ENCODE data around the gene AR. TPM values are rescaled to one million over a fixed set of nuclear protein-coding genes. Genes with fewer than 3 reads are reported as not detected.

AR gene
- total RNA-seq, 4 donors from 2014 or later, result 6.4 to 13.0 (median 10.2) TPM

DNA sequence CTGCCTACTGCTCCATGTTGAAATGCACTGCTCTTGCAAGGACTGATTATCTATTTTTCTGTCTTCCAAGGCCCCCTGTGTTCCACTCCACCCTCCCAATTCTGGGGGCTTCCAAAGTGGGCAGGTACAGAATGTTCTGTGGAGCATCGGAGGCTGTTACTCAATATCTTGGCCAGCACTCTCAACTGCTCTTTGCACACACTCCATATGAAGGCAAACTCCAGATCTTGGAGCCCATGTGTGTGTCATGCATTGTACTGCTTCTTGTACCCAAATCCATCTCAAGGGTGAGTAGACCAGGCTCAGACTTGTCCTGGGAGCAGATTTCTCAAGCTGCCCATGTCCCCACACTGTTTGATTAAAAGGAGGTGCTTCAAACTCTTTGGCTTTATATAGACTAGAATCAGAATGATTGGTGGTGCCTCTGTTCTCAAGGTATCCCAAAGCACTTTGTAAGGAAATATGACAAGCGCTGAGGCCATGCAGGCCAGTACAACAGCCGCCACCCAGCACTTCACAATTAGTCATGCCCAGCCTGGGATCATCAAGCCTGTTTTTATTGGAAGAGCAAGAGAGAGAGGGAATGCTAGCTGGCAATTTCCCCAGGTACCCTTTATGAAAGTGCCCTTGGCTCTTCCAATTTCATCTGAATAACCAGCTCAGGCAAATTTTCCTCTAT lies 44.3 kb downstream of the AR start:
- no peak for TF ChIP-seq EP300 (IDR thresholded peaks at IDR 0.05)
- TF ChIP-seq POLR2A (IDR thresholded peaks at IDR 0.05), result no peak
- TF ChIP-seq POLR2AphosphoS5 (IDR thresholded peaks at IDR 0.05), result no peak
- TF ChIP-seq, protein P1, sequence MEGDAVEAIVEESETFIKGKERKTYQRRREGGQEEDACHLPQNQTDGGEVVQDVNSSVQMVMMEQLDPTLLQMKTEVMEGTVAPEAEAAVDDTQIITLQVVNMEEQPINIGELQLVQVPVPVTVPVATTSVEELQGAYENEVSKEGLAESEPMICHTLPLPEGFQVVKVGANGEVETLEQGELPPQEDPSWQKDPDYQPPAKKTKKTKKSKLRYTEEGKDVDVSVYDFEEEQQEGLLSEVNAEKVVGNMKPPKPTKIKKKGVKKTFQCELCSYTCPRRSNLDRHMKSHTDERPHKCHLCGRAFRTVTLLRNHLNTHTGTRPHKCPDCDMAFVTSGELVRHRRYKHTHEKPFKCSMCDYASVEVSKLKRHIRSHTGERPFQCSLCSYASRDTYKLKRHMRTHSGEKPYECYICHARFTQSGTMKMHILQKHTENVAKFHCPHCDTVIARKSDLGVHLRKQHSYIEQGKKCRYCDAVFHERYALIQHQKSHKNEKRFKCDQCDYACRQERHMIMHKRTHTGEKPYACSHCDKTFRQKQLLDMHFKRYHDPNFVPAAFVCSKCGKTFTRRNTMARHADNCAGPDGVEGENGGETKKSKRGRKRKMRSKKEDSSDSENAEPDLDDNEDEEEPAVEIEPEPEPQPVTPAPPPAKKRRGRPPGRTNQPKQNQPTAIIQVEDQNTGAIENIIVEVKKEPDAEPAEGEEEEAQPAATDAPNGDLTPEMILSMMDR (IDR thresholded peaks at IDR 0.05), result no peak
- Histone ChIP-seq H3K4me3 (no peak overlapping the region), H3K27me3 (no peaks in the 10 kb centered on the region), H3K4me1 (peaks cover 3% of the 10 kb centered on the region), H3K36me3 (no peaks in the 10 kb centered on the region), H3K27ac (peak overlapping the region; percentile 45), H3K9me3 (no peaks in the 10 kb centered on the region)
- DNase-seq (ENCODE audit: low spot score in 2 of 2), result peak in 1 of 2 donors; percentile 62
- 31% methylated on average over 3 of the region's 3 CpGs for WGBS

- no peak for TF ChIP-seq EP300 (IDR thresholded peaks at IDR 0.05)
- TF ChIP-seq, protein P1 (IDR thresholded peaks at IDR 0.05), result no peak
- no peak for TF ChIP-seq POLR2AphosphoS5 (IDR thresholded peaks at IDR 0.05)
- TF ChIP-seq POLR2A (IDR thresholded peaks at IDR 0.05), result no peak
- no peak for DNase-seq (ENCODE audit: low spot score in 2 of 2)
- no peaks in the 10 kb centered on the region for H3K4me1 ChIP-seq
- H3K27me3 ChIP-seq, result no peaks in the 10 kb centered on the region
- H3K27ac ChIP-seq, result no peak overlapping the region
- 42% methylated on average over 3 of the region's 3 CpGs for WGBS
- no peaks in the 10 kb centered on the region for H3K36me3 ChIP-seq
- no peaks in the 10 kb centered on the region for H3K9me3 ChIP-seq
- no peak overlapping the region for H3K4me3 ChIP-seq
These were observed 53.3 kb downstream of the AR start for GRCh38 chrX:67596839-67597790.

GRCh38 chrX:67599532-67599931 lies 55.7 kb downstream of the AR start:
- 72% methylated on average over 3 of the region's 3 CpGs for WGBS
- no peak for DNase-seq (ENCODE audit: low spot score in 2 of 2)
- TF ChIP-seq, protein P1 (IDR thresholded peaks at IDR 0.05), result no peak
- TF ChIP-seq POLR2A (IDR thresholded peaks at IDR 0.05), result no peak
- no peak for TF ChIP-seq POLR2AphosphoS5 (IDR thresholded peaks at IDR 0.05)
- TF ChIP-seq EP300 (IDR thresholded peaks at IDR 0.05), result no peak
- Histone ChIP-seq H3K27me3 (no peaks in the 10 kb centered on the region), H3K36me3 (no peaks in the 10 kb centered on the region), H3K4me3 (no peak overlapping the region), H3K27ac (no peak overlapping the region), H3K9me3 (no peaks in the 10 kb centered on the region), H3K4me1 (no peaks in the 10 kb centered on the region)

DNA sequence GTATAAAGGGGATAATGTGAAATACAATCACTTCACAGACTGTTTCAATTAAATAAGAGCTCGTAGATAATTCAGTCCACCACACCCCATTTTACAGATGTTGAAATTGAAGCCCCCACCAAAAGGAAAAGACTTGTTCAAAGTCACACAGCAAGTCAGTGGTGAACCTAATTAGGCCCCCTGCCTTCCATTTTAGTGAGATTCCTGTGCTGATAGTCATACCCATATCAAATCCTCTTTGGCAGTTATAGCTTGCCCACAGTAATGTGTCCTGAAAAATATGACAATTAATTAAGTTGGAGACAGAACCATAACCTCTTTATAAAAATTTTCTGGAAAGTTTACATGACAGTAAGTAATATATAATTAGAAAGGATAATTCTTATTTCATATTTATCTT lies 58.0 kb downstream of the AR start:
- no peak for DNase-seq (ENCODE audit: low spot score in 2 of 2)
- Histone ChIP-seq H3K27ac (no peak overlapping the region), H3K36me3 (no peaks in the 10 kb centered on the region), H3K4me3 (no peak overlapping the region), H3K4me1 (no peaks in the 10 kb centered on the region), H3K9me3 (no peaks in the 10 kb centered on the region), H3K27me3 (no peaks in the 10 kb centered on the region)
- WGBS, result 52% methylated on average over 1 of the region's 1 CpG
- TF ChIP-seq POLR2AphosphoS5 (IDR thresholded peaks at IDR 0.05), result no peak
- TF ChIP-seq, protein P1 (IDR thresholded peaks at IDR 0.05), result no peak
- TF ChIP-seq POLR2A (IDR thresholded peaks at IDR 0.05), result no peak
- TF ChIP-seq EP300 (IDR thresholded peaks at IDR 0.05), result no peak

Measured in suprapubic skin (tissue), 4 donors.